Psoas muscle (tissue), 8 donors: Measurements from ENCODE around the gene KLHL3. TPM values are rescaled to one million over a fixed set of nuclear protein-coding genes. Genes with fewer than 3 reads are reported as not detected.

ENCODE experiments used
- ATAC-seq, 4 donors: fragments of 200-7000 bp; cut with Tn5 transposase; one replicate each; pipeline ENCODE4 v1.9.1; 2020; ENCODE audit warnings: moderate library complexity in 3 of 4, mild to moderate bottlenecking in 2 of 4
- DNase-seq, 2 donors: peaks; one replicate each; pipeline ENCODE4 v3.0.0-alpha.2; 2020
- H3K27ac ChIP-seq: fragments of 200-600 bp; one replicate; pipeline ENCODE4 v1.8.0; 2022
- H3K27me3 ChIP-seq, 3 donors: fragments of 200-600 bp in 1 of 3; one replicate each; pipeline versions ENCODE4 v1.6.1 to v1.8.0; 2013 to 2022; ENCODE audit warnings: low read length in 2 of 3, mild to moderate bottlenecking in 2 of 3, moderate library complexity in 1 of 3; ENCODE audit not compliant: insufficient read depth in 3 of 3
- H3K36me3 ChIP-seq, 2 donors: fragments of 200-600 bp in 1 of 2; one replicate each; pipeline versions ENCODE4 v1.6.1 to v1.8.0; 2013 to 2022; ENCODE audit warnings: low read depth in 1 of 2, mild to moderate bottlenecking in 1 of 2, moderate library complexity in 1 of 2; ENCODE audit not compliant: insufficient read depth in 1 of 2
- H3K4me1 ChIP-seq: fragments of 200-600 bp; one replicate; pipeline ENCODE4 v1.8.0; 2022
- H3K4me3 ChIP-seq: fragments of 200-600 bp; one replicate; pipeline ENCODE4 v1.8.0; 2022; ENCODE audit warnings: mild to moderate bottlenecking
- H3K9me3 ChIP-seq: fragments of 200-600 bp; one replicate; pipeline ENCODE4 v1.8.0; 2022
- WGBS, 3 donors: extraction: QIAGEN DNeasy Blood & Tissue Kit; methylation state at CpG; one replicate each; pipeline versions ENCODE4 v1.1.6 to v1.1.7; 2013; 5-methylcytosine and 5-hydroxymethylcytosine counted together
- intact Hi-C, 2 donors: fragments of 100-400 bp; cut with DNase I; formaldehyde crosslinking; loops; one replicate each; pipeline versions ENCODE4 v1.11.0 to v1.14.2; 2022
- polyA plus RNA-seq, 3 donors: library from polyadenylated mRNA; stranded (reverse); fragments of 200-250 nt; gene quantifications; one replicate each; pipeline ENCODE4 v1.2.3, GENCODE V29; 2013
- total RNA-seq, 4 donors: library from RNA; stranded (reverse); fragmentation: NEBNext Ultra II Directional in 2 of 4; extraction: Animal tissue kit (Norgen Biotek cat#: 25700) in 2 of 4; gene quantifications; one replicate each; pipeline versions ENCODE4 v1.2.1 to v1.2.4, GENCODE V29; 2021 to 2023
- TF ChIP-seq, protein P1 (sequence below): fragments of 200-600 bp; IDR thresholded peaks from one replicate; pipeline ENCODE4 v1.8.0; 2022; ENCODE audit warnings: antibody characterized with exemption
- donor health status: healthy with polysubstance abuse.
- donor health status: DM: no; HTN: no; CAD: no; lungs with moderate emphysema.
- donor health status: Bipolar disorder and iron deficiency.
- donor health status: healthy.
- donor health status: DM: yes; HTN: yes; CAD: no.
- donor health status: DM: no; HTN: no; CAD: no.
- donor health status: DM: no; HTN: no; CAD: no.
- donor health status: DM: yes; HTN: yes; CAD: no.

Gene KLHL3
- total and polyA plus RNA-seq, 7 donors: 0.69 to 4.3 (median 1.9) TPM

- Histone ChIP-seq H3K36me3 (no peaks in the 10 kb centered on the region), H3K4me3 (no peak overlapping the region), H3K9me3 (peaks cover 11% of the 10 kb centered on the region), H3K4me1 (no peaks in the 10 kb centered on the region), H3K27me3 (no peaks in the 10 kb centered on the region), H3K27ac (no peak overlapping the region)
- no peak for ATAC-seq
- DNase-seq: no peak
- 61 to 89% (median 66%) methylated on average over 3 of the region's 3 CpGs for WGBS, 3 donors
- intact Hi-C loops: no loop called here
- TF ChIP-seq, protein P1, sequence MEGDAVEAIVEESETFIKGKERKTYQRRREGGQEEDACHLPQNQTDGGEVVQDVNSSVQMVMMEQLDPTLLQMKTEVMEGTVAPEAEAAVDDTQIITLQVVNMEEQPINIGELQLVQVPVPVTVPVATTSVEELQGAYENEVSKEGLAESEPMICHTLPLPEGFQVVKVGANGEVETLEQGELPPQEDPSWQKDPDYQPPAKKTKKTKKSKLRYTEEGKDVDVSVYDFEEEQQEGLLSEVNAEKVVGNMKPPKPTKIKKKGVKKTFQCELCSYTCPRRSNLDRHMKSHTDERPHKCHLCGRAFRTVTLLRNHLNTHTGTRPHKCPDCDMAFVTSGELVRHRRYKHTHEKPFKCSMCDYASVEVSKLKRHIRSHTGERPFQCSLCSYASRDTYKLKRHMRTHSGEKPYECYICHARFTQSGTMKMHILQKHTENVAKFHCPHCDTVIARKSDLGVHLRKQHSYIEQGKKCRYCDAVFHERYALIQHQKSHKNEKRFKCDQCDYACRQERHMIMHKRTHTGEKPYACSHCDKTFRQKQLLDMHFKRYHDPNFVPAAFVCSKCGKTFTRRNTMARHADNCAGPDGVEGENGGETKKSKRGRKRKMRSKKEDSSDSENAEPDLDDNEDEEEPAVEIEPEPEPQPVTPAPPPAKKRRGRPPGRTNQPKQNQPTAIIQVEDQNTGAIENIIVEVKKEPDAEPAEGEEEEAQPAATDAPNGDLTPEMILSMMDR: no peak
Measured at GRCh38 chr5:137708796-137709559, 26.9 kb downstream of the KLHL3 start.

- TF ChIP-seq, protein P1: no peak
- Histone ChIP-seq H3K36me3 (no peaks in the 10 kb centered on the region), H3K27me3 (no peaks in the 10 kb centered on the region), H3K4me1 (no peaks in the 10 kb centered on the region), H3K27ac (no peak overlapping the region), H3K9me3 (peaks cover 4% of the 10 kb centered on the region), H3K4me3 (no peak overlapping the region)
- WGBS, 3 donors: 88 to 100% (median 90%) methylated on average over 1 of the region's 1 CpG
- ATAC-seq (no peak), DNase-seq (no peak)
- intact Hi-C loops: no loop called here
Measured at GRCh38 chr5:137708062-137708461, 27.8 kb downstream of the KLHL3 start.

GRCh38 chr5:137706841-137707240, 29.0 kb downstream of the KLHL3 start:
- intact Hi-C loops: no loop called here
- ATAC-seq: no peak
- TF ChIP-seq, protein P1: no peak

GRCh38 chr5:137705106-137705505, 30.8 kb downstream of the KLHL3 start:
- DNase-seq: no peak
- no peaks in the 10 kb centered on the region for H3K27me3 ChIP-seq
- intact Hi-C loops: no loop called here
- H3K4me3 ChIP-seq: no peak overlapping the region
- H3K36me3 ChIP-seq: no peaks in the 10 kb centered on the region
- ATAC-seq: no peak
- H3K27ac ChIP-seq: no peak overlapping the region
- TF ChIP-seq, protein P1: no peak
- no peaks in the 10 kb centered on the region for H3K9me3 ChIP-seq
- H3K4me1 ChIP-seq: peaks cover 1% of the 10 kb centered on the region

More at GRCh38 chr5:137706841-137707240, 29.0 kb downstream of the KLHL3 start:
- Histone ChIP-seq H3K9me3 (no peaks in the 10 kb centered on the region), H3K4me1 (no peaks in the 10 kb centered on the region), H3K27me3 (no peaks in the 10 kb centered on the region), H3K36me3 (no peaks in the 10 kb centered on the region), H3K4me3 (no peak overlapping the region), H3K27ac (no peak overlapping the region)
- DNase-seq: no peak
- 75 to 82% (median 79%) methylated on average over 2 of the region's 2 CpGs for WGBS, 3 donors

GRCh38 chr5:137703565-137703964, 32.3 kb downstream of the KLHL3 start:
- no peaks in the 10 kb centered on the region for H3K27me3 ChIP-seq
- H3K36me3 ChIP-seq: no peaks in the 10 kb centered on the region
- no peaks in the 10 kb centered on the region for H3K9me3 ChIP-seq
- no peak for DNase-seq
- H3K4me3 ChIP-seq: no peak overlapping the region
- no peak overlapping the region for H3K27ac ChIP-seq
- H3K4me1 ChIP-seq: peaks cover 11% of the 10 kb centered on the region
- ATAC-seq: no peak
- WGBS, 3 donors: 97 to 99% (median 99%) methylated on average over 5 of the region's 5 CpGs
- TF ChIP-seq, protein P1: no peak
- intact Hi-C loops: no loop called here
